K562 (cell line): ENCODE measurements around the gene IL10. TPM values are rescaled to one million over a fixed set of nuclear protein-coding genes. Genes with fewer than 3 reads are reported as not detected.
A peak's percentile ranks its signal among the peaks of the same experiment; 100 is the strongest.

Source experiments
- ASH1L ChIP-seq: fragments of 450-650 bp; IDR thresholded peaks from 2 replicates; pipeline ENCODE4 v1.6.1; 2018; ENCODE audit warnings: borderline replicate concordance, mild to moderate bottlenecking, low read depth; ENCODE audit not compliant: partially characterized antibody
- BACH1 ChIP-seq: fragments of 200-800 bp; sonication (Bioruptor generic); IDR thresholded peaks from 2 replicates; pipeline ENCODE4 v1.6.1; 2016; ENCODE audit warnings: missing genetic modification characterization, missing compliant biosample characterization
- CBX8 ChIP-seq: fragments of 200-600 bp; sonication (generic); IDR thresholded peaks from 2 replicates; pipeline ENCODE4 v1.6.1; 2012; ENCODE audit warnings: borderline replicate concordance, mixed run types, low read depth, mild to moderate bottlenecking, moderate library complexity, mixed read lengths, low read length, control low read depth, inconsistent platforms; ENCODE audit not compliant: poor library complexity, severe bottlenecking; ENCODE audit errors: extremely low read depth
- CREB1 ChIP-seq, 2 experiments: sonication (generic) in 1 of 2; formaldehyde crosslinking in 1 of 2; IDR thresholded peaks; 2 replicates each; pipeline versions ENCODE4 v1.6.1 to v1.8.0; 2012 to 2022; ENCODE audit warnings: inconsistent platforms in 1 of 2, mild to moderate bottlenecking in 1 of 2, missing genetic modification reagents in 1 of 2, moderate library complexity in 1 of 2
- GATAD2A ChIP-seq: fragments of 450-650 bp; IDR thresholded peaks from 2 replicates; pipeline ENCODE4 v1.6.1; 2017
- KAT8 ChIP-seq: fragments of 450-650 bp; IDR thresholded peaks from 2 replicates; pipeline ENCODE4 v1.6.1; 2016; ENCODE audit warnings: low read depth, mild to moderate bottlenecking
- MAFF ChIP-seq: IDR thresholded peaks from 2 replicates; pipeline ENCODE4 v1.6.1; 2012; ENCODE audit warnings: low read length, improper control_type of control experiment
- MBD2 ChIP-seq: sonication (generic); IDR thresholded peaks from 2 replicates; pipeline ENCODE4 v1.6.1; 2016; ENCODE audit warnings: low read depth, borderline replicate concordance
- NONO ChIP-seq, 2 experiments: fragments of 200-400 bp in 1 of 2; fragments of 450-650 bp in 1 of 2; formaldehyde crosslinking in 1 of 2; IDR thresholded peaks; 2 replicates each; pipeline ENCODE4 v1.6.1; 2017; ENCODE audit warnings: low read depth in 2 of 2, mild to moderate bottlenecking in 2 of 2, moderate library complexity in 2 of 2, low read length in 1 of 2
- PHF8 ChIP-seq: fragments of 200-600 bp; sonication (generic); IDR thresholded peaks from 2 replicates; pipeline ENCODE4 v1.6.1; 2012; ENCODE audit warnings: mixed run types, mild to moderate bottlenecking, inconsistent platforms, low read length, moderate library complexity, borderline replicate concordance
- PREB ChIP-seq: sonication (generic); formaldehyde crosslinking; IDR thresholded peaks from 2 replicates; pipeline ENCODE4 v1.8.1; 2023; ENCODE audit warnings: mild to moderate bottlenecking, missing genetic modification reagents
- VEZF1 ChIP-seq: fragments of 200-800 bp; sonication (Bioruptor generic); IDR thresholded peaks from 2 replicates; pipeline ENCODE4 v1.6.1; 2017; ENCODE audit warnings: missing genetic modification characterization, missing compliant biosample characterization
- ZKSCAN8 ChIP-seq: fragments of 200-800 bp; sonication (Bioruptor generic); IDR thresholded peaks from 2 replicates; pipeline ENCODE4 v1.6.1; 2016; ENCODE audit warnings: missing genetic modification characterization, missing compliant biosample characterization
- ZNF431 ChIP-seq: sonication (generic); formaldehyde crosslinking; IDR thresholded peaks from 2 replicates; pipeline ENCODE4 v1.8.0; 2022; ENCODE audit warnings: mild to moderate bottlenecking, missing genetic modification reagents
- ZNF76 ChIP-seq: fragments of 250-450 bp; sonication (Bioruptor Pico); IDR thresholded peaks from 2 replicates; pipeline ENCODE4 v1.4.0; 2020; ENCODE audit warnings: mild to moderate bottlenecking, moderate library complexity, borderline replicate concordance
- polyA plus RNA-seq, 8 experiments: library from polyadenylated mRNA; depleted of rRNA in 4 of 8; stranded (reverse) in 5 of 8; unstranded in 3 of 8; fragments of >200 nt; fragmentation: Nextera tagmentation in 2 of 8; fragmentation: Illumina TruSeq in 1 of 8; extraction: Ambion mirVana in 2 of 8; extraction: Trizol in 1 of 8; gene quantifications; 2 replicates each; pipeline versions ENCODE4 v1.2.1 to v1.2.3, GENCODE V29; 2011 to 2014; ENCODE audit warnings: inconsistent platforms in 1 of 8, missing spikeins in 1 of 8
- total RNA-seq, 7 experiments: library from RNA; depleted of rRNA in 6 of 7; stranded (reverse); fragments of >200 nt in 6 of 7; fragmentation: Illumina TruSeq in 2 of 7; extraction: Trizol in 2 of 7; gene quantifications; 2 replicates each; pipeline versions ENCODE4 v1.2.1 to v1.2.3, GENCODE V29; 2011 to 2021; ENCODE audit warnings: low replicate concordance in 1 of 7
- TF ChIP-seq, protein P1 (sequence below): fragments of 450-650 bp; IDR thresholded peaks from 2 replicates; pipeline ENCODE4 v1.6.1; 2016; ENCODE audit warnings: antibody characterized with exemption
- TF ChIP-seq, protein P2 (sequence below): fragments of 450-650 bp; IDR thresholded peaks from 2 replicates; pipeline ENCODE4 v1.6.1; 2016; ENCODE audit warnings: low read depth, mild to moderate bottlenecking, moderate library complexity
- TF ChIP-seq, protein P3 (sequence below): fragments of 150-350 bp; conservative IDR thresholded peaks from 2 replicates; pipeline ENCODE4 v1.6.1; 2014; ENCODE audit warnings: low read length

IL10 gene
- total and polyA plus RNA-seq, 9 of the 15 experiments (the other 6 are each of a cell fraction or from before 2014, with no cell fraction given) = 0.29 TPM; not detected in 8

DNA sequence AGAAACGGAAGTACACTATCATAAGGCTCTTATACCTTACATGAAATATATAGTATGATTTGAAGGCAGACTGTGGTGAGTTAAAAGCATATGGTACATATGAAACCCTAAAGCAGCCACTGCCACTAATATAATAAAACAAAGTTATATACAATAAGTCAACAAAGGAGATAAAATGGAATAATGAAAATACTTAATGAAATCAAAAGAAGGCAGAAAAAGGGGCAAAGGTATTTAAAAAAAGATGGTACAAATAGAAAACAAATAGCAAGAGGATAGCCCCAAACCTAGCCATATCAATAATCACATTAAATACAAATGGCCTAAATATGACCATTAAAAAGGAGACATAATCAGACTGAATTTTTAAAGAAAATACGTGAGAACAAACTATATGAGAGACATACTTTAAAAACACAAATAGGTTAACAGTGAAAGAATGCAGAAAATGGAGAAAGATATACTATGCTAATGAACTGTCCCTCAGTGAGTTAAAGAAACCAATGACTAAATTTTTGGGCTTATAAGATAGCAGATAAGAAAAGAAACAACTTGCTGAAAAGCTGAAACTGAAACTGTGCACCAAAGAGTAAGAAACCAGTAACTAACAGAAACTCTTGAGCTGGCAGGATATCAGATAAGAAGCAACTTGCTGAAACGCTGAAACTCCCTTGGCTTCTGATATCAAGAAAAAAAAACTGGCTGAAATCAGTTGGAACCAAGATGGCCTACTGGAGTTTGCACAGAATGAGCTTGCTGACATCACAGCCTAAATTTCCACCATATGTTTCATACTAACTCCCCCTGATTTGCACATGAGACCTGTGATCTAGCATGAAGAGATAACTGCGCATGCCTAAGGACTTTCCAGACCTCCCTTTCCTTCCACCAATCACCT is 44.3 kb upstream of the IL10 start (continued):
- TF ChIP-seq ZNF431 (CRISPR knock-in tag) = no peak
- TF ChIP-seq NONO (IDR thresholded peaks at IDR 0.05; ENCODE audit: low read depth in 2 of 2, low read length in 1 of 2) = no peak
- TF ChIP-seq KAT8 = no peak
- TF ChIP-seq BACH1 (tag) = no peak
- no peak for TF ChIP-seq GATAD2A
- no peak for TF ChIP-seq PHF8
- TF ChIP-seq PREB (CRISPR knock-in tag) = no peak
- TF ChIP-seq MBD2 = no peak
- TF ChIP-seq MAFF = peak; percentile 30; the same call in 1 of the 2 replicates
- no peak for TF ChIP-seq ZNF76 (CRISPR knock-in tag)
- peak; percentile 77 for TF ChIP-seq VEZF1 (CRISPR knock-in tag)
- no peak; the same call in 1 of the 2 replicates for TF ChIP-seq CREB1 (IDR thresholded peaks at IDR 0.05)
- peak; percentile 34; the same call in 1 of the 2 replicates for TF ChIP-seq CREB1 (CRISPR knock-in tag; IDR thresholded peaks at IDR 0.05)
- TF ChIP-seq, protein P1, sequence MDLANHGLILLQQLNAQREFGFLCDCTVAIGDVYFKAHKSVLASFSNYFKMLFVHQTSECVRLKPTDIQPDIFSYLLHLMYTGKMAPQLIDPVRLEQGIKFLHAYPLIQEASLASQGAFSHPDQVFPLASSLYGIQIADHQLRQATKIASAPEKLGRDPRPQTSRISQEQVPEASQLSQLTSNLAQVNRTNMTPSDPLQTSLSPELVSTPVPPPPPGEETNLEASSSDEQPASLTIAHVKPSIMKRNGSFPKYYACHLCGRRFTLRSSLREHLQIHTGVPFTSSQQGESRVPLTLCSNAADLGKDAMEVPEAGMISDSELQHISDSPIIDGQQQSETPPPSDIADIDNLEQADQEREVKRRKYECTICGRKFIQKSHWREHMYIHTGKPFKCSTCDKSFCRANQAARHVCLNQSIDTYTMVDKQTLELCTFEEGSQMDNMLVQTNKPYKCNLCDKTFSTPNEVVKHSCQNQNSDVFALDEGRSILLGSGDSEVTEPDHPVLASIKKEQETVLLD = no peak
- TF ChIP-seq, protein P2, sequence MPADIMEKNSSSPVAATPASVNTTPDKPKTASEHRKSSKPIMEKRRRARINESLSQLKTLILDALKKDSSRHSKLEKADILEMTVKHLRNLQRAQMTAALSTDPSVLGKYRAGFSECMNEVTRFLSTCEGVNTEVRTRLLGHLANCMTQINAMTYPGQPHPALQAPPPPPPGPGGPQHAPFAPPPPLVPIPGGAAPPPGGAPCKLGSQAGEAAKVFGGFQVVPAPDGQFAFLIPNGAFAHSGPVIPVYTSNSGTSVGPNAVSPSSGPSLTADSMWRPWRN = 0 out of 2 replicates have a peak, but pooled peaks have one; percentile 21
- TF ChIP-seq ASH1L = no peak
- no peak for TF ChIP-seq ZKSCAN8 (CRISPR knock-in tag)
- TF ChIP-seq CBX8 = no peak
- TF ChIP-seq, protein P3, sequence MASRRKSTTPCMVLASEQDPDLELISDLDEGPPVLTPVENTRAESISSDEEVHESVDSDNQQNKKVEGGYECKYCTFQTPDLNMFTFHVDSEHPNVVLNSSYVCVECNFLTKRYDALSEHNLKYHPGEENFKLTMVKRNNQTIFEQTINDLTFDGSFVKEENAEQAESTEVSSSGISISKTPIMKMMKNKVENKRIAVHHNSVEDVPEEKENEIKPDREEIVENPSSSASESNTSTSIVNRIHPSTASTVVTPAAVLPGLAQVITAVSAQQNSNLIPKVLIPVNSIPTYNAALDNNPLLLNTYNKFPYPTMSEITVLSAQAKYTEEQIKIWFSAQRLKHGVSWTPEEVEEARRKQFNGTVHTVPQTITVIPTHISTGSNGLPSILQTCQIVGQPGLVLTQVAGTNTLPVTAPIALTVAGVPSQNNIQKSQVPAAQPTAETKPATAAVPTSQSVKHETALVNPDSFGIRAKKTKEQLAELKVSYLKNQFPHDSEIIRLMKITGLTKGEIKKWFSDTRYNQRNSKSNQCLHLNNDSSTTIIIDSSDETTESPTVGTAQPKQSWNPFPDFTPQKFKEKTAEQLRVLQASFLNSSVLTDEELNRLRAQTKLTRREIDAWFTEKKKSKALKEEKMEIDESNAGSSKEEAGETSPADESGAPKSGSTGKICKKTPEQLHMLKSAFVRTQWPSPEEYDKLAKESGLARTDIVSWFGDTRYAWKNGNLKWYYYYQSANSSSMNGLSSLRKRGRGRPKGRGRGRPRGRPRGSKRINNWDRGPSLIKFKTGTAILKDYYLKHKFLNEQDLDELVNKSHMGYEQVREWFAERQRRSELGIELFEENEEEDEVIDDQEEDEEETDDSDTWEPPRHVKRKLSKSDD = no peak
